Measurements from ENCODE around the gene CERS2. TPM values are rescaled to one million over a fixed set of nuclear protein-coding genes. Genes with fewer than 3 reads are reported as not detected.

The CERS2 gene
- total and polyA plus RNA-seq, 2 of the 13 experiments (the other 11 are each of a cell fraction or from before 2014, with no cell fraction given) = 269 to 298 TPM

DNA sequence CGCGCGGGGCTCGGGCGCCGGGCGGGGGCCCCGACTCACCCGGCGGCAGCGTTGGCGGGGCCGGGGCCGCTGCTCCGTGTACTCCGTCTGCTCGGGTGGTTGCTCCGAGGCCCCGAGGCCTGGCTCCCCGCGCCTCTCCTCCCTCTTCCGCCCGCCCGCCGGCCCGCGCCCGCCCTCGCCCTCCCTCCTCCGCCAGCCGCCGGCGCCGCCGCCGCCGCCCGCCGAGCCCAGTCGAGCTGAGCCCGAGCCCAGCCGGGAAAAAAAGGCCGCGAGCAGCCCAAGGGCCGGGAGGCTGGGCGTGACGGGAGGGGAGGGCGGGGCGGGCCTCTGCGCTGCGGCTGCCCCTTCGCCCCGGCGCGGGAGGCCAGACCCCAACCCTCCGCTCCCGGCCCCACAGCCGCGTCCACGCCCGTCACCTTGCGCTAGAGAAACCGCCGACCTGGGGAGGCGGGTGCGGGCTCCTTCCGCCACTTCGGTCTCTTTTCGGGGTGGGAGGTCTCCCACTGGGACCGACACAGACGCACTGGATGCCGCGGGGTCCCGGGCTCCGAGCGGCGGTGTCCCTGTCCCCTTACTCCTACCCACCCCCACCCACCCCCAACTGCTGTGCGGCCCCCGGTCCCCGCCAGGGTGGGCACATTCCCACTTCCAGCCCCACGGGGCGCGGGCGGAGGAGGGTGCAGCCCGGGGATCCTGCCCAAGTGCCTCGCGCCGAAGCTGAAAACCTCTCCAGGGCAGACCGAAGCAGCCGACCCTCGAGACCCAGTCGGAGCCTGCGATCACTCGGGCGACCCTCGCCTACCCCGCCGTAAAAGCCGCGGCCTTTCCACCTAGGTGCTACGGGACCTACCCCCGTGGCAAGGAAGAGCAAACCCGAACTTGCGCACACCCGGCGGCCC, at the start of gene CERS2 (continued):
- TF ChIP-seq MLLT10 (CRISPR knock-in tag; IDR thresholded peaks at IDR 0.05) (no peak), SAFB2 (CRISPR knock-in tag; IDR thresholded peaks at IDR 0.05; ENCODE audit: borderline replicate concordance, low read depth) (no peak), STAG1 (CRISPR knock-in tag; IDR thresholded peaks at IDR 0.05) (no peak), ZSCAN9 (CRISPR knock-in tag; IDR thresholded peaks at IDR 0.05; ENCODE audit: borderline replicate concordance) (no peak), ZBTB7B (CRISPR knock-in tag; IDR thresholded peaks at IDR 0.05) (peak; percentile 82), HDAC2 (CRISPR knock-in tag; IDR thresholded peaks at IDR 0.05) (peak; percentile 44; the same call in 1 of the 2 replicates), ZNF44 (CRISPR knock-in tag; IDR thresholded peaks at IDR 0.05) (no peak), U2AF1 (optimal IDR thresholded peaks at IDR 0.05; ENCODE audit: low read depth, low read length) (no peak), ZNF607 (CRISPR knock-in tag; IDR thresholded peaks at IDR 0.05; ENCODE audit: borderline replicate concordance) (no peak), ZNF589 (CRISPR knock-in tag; conservative IDR thresholded peaks at IDR 0.05) (no peak), ZNF329 (CRISPR knock-in tag; IDR thresholded peaks at IDR 0.05; ENCODE audit: low read depth) (peak; percentile 14; the same call in 1 of the 2 replicates), KDM5B (CRISPR knock-in tag; IDR thresholded peaks at IDR 0.05; ENCODE audit: borderline replicate concordance) (0 out of 2 replicates have a peak, but pooled peaks have one; percentile 6)
- TF ChIP-seq, protein P1, sequence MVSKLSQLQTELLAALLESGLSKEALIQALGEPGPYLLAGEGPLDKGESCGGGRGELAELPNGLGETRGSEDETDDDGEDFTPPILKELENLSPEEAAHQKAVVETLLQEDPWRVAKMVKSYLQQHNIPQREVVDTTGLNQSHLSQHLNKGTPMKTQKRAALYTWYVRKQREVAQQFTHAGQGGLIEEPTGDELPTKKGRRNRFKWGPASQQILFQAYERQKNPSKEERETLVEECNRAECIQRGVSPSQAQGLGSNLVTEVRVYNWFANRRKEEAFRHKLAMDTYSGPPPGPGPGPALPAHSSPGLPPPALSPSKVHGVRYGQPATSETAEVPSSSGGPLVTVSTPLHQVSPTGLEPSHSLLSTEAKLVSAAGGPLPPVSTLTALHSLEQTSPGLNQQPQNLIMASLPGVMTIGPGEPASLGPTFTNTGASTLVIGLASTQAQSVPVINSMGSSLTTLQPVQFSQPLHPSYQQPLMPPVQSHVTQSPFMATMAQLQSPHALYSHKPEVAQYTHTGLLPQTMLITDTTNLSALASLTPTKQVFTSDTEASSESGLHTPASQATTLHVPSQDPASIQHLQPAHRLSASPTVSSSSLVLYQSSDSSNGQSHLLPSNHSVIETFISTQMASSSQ (IDR thresholded peaks at IDR 0.05; ENCODE audit: low read depth) = no peak
- TF ChIP-seq, protein P1 (CRISPR knock-in tag; IDR thresholded peaks at IDR 0.05; ENCODE audit: borderline replicate concordance) = no peak
- TF ChIP-seq, protein P2, sequence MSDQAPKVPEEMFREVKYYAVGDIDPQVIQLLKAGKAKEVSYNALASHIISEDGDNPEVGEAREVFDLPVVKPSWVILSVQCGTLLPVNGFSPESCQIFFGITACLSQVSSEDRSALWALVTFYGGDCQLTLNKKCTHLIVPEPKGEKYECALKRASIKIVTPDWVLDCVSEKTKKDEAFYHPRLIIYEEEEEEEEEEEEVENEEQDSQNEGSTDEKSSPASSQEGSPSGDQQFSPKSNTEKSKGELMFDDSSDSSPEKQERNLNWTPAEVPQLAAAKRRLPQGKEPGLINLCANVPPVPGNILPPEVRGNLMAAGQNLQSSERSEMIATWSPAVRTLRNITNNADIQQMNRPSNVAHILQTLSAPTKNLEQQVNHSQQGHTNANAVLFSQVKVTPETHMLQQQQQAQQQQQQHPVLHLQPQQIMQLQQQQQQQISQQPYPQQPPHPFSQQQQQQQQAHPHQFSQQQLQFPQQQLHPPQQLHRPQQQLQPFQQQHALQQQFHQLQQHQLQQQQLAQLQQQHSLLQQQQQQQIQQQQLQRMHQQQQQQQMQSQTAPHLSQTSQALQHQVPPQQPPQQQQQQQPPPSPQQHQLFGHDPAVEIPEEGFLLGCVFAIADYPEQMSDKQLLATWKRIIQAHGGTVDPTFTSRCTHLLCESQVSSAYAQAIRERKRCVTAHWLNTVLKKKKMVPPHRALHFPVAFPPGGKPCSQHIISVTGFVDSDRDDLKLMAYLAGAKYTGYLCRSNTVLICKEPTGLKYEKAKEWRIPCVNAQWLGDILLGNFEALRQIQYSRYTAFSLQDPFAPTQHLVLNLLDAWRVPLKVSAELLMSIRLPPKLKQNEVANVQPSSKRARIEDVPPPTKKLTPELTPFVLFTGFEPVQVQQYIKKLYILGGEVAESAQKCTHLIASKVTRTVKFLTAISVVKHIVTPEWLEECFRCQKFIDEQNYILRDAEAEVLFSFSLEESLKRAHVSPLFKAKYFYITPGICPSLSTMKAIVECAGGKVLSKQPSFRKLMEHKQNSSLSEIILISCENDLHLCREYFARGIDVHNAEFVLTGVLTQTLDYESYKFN (CRISPR knock-in tag; conservative IDR thresholded peaks at IDR 0.05) = no peak; the same call in 1 of the 2 replicates
- TF ChIP-seq, protein P3, sequence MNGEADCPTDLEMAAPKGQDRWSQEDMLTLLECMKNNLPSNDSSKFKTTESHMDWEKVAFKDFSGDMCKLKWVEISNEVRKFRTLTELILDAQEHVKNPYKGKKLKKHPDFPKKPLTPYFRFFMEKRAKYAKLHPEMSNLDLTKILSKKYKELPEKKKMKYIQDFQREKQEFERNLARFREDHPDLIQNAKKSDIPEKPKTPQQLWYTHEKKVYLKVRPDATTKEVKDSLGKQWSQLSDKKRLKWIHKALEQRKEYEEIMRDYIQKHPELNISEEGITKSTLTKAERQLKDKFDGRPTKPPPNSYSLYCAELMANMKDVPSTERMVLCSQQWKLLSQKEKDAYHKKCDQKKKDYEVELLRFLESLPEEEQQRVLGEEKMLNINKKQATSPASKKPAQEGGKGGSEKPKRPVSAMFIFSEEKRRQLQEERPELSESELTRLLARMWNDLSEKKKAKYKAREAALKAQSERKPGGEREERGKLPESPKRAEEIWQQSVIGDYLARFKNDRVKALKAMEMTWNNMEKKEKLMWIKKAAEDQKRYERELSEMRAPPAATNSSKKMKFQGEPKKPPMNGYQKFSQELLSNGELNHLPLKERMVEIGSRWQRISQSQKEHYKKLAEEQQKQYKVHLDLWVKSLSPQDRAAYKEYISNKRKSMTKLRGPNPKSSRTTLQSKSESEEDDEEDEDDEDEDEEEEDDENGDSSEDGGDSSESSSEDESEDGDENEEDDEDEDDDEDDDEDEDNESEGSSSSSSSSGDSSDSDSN (CRISPR knock-in tag; IDR thresholded peaks at IDR 0.05) = peak; percentile 80; the same call in 1 of the 2 replicates
- TF ChIP-seq, protein P4, sequence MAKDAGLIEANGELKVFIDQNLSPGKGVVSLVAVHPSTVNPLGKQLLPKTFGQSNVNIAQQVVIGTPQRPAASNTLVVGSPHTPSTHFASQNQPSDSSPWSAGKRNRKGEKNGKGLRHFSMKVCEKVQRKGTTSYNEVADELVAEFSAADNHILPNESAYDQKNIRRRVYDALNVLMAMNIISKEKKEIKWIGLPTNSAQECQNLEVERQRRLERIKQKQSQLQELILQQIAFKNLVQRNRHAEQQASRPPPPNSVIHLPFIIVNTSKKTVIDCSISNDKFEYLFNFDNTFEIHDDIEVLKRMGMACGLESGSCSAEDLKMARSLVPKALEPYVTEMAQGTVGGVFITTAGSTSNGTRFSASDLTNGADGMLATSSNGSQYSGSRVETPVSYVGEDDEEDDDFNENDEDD (CRISPR knock-in tag; IDR thresholded peaks at IDR 0.05; ENCODE audit: borderline replicate concordance) = 0 out of 2 replicates have a peak, but pooled peaks have one; percentile 11
